ENCODE data around the gene DMRT3.

The DMRT3 gene

GRCh38 chr9:980640-981039 lies 4.2 kb downstream of the DMRT3 start:
- no peak for DNase-seq (ENCODE audit: low read depth in 1 of 2, low spot score in 1 of 2)
- no peak overlapping the region for H3K4me3 ChIP-seq (replicated peaks; ENCODE audit: insufficient read depth, low read length)
- TF ChIP-seq REST (IDR thresholded peaks at IDR 0.05; ENCODE audit: insufficient replicate concordance, low read depth): no peak
- TF ChIP-seq POLR2AphosphoS5 (IDR thresholded peaks at IDR 0.05; ENCODE audit: low read depth): no peak
- no peak for TF ChIP-seq CTCF (IDR thresholded peaks at IDR 0.05; ENCODE audit: insufficient read depth, low read length)
- no peak for TF ChIP-seq GABPA (IDR thresholded peaks at IDR 0.05; ENCODE audit: low read depth)
- TF ChIP-seq SPI1 (IDR thresholded peaks at IDR 0.05; ENCODE audit: borderline replicate concordance, low read depth): no peak
- H3K27ac ChIP-seq (replicated peaks): no peak overlapping the region
- peaks cover 53% of the 10 kb centered on the region for H3K27me3 ChIP-seq (ENCODE audit: insufficient read depth, poor library complexity, severe bottlenecking)

GRCh38 chr9:981491-981898 lies 5.0 kb downstream of the DMRT3 start:
- H3K27ac ChIP-seq (replicated peaks): no peak overlapping the region
- H3K4me3 ChIP-seq (replicated peaks; ENCODE audit: insufficient read depth, low read length): no peak overlapping the region
- TF ChIP-seq GABPA (IDR thresholded peaks at IDR 0.05; ENCODE audit: low read depth) (no peak), CTCF (IDR thresholded peaks at IDR 0.05; ENCODE audit: insufficient read depth, low read length) (no peak), POLR2AphosphoS5 (IDR thresholded peaks at IDR 0.05; ENCODE audit: low read depth) (no peak), REST (IDR thresholded peaks at IDR 0.05; ENCODE audit: insufficient replicate concordance, low read depth) (no peak), SPI1 (IDR thresholded peaks at IDR 0.05; ENCODE audit: borderline replicate concordance, low read depth) (no peak)
- H3K27me3 ChIP-seq (ENCODE audit: insufficient read depth, poor library complexity, severe bottlenecking): peaks cover 48% of the 10 kb centered on the region
- no peak for DNase-seq (ENCODE audit: low read depth in 1 of 2, low spot score in 1 of 2)

- Histone ChIP-seq H3K27ac (replicated peaks) (no peak overlapping the region), H3K27me3 (ENCODE audit: insufficient read depth, poor library complexity, severe bottlenecking) (peaks cover 39% of the 10 kb centered on the region), H3K4me3 (replicated peaks; ENCODE audit: insufficient read depth, low read length) (no peak overlapping the region)
- TF ChIP-seq CTCF (IDR thresholded peaks at IDR 0.05; ENCODE audit: insufficient read depth, low read length) (no peak), GABPA (IDR thresholded peaks at IDR 0.05; ENCODE audit: low read depth) (no peak), POLR2AphosphoS5 (IDR thresholded peaks at IDR 0.05; ENCODE audit: low read depth) (no peak), SPI1 (IDR thresholded peaks at IDR 0.05; ENCODE audit: borderline replicate concordance, low read depth) (no peak), REST (IDR thresholded peaks at IDR 0.05; ENCODE audit: insufficient replicate concordance, low read depth) (no peak)
- DNase-seq (ENCODE audit: low read depth in 1 of 2, low spot score in 1 of 2): no peak
These were observed 6.2 kb downstream of the DMRT3 start for GRCh38 chr9:982394-983230.
